Right lobe of liver (tissue), 4 donors: ENCODE measurements around the gene C1orf87.

Experiments used
- POLR2A ChIP-seq: fragments of 450-650 bp; IDR thresholded peaks from one replicate; pipeline ENCODE4 v1.6.1; 2017; ENCODE audit warnings: antibody characterized with exemption, mild to moderate bottlenecking
- TF ChIP-seq, protein P1 (sequence below), 4 donors: fragments of 200-600 bp in 3 of 4; fragments of 450-650 bp in 1 of 4; IDR thresholded peaks; one replicate each; pipeline versions ENCODE4 v1.5.1 to v1.8.0; 2016 to 2022; ENCODE audit warnings: antibody characterized with exemption in 4 of 4, mild to moderate bottlenecking in 2 of 4
- donor health status: DM: no; HTN: no; CAD: no.
- donor health status: DM: no; HTN: no; CAD: no.
- donor health status: DM: no; HTN: yes; CAD: no.

- TF ChIP-seq, protein P1, sequence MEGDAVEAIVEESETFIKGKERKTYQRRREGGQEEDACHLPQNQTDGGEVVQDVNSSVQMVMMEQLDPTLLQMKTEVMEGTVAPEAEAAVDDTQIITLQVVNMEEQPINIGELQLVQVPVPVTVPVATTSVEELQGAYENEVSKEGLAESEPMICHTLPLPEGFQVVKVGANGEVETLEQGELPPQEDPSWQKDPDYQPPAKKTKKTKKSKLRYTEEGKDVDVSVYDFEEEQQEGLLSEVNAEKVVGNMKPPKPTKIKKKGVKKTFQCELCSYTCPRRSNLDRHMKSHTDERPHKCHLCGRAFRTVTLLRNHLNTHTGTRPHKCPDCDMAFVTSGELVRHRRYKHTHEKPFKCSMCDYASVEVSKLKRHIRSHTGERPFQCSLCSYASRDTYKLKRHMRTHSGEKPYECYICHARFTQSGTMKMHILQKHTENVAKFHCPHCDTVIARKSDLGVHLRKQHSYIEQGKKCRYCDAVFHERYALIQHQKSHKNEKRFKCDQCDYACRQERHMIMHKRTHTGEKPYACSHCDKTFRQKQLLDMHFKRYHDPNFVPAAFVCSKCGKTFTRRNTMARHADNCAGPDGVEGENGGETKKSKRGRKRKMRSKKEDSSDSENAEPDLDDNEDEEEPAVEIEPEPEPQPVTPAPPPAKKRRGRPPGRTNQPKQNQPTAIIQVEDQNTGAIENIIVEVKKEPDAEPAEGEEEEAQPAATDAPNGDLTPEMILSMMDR (IDR thresholded peaks at IDR 0.05): no peak
- TF ChIP-seq POLR2A: no peak
Measured at GRCh38 chr1:60036856-60037460, 36.6 kb downstream of the C1orf87 start.
